Measurements from ENCODE around the gene ARHGAP22.

GRCh38 chr10:48464871-48465736 is 139.8 kb downstream of the ARHGAP22 start:
- TF ChIP-seq CTCF (IDR thresholded peaks at IDR 0.05) (no peak), POLR2A (IDR thresholded peaks at IDR 0.05) (no peak)

Measured in tibial nerve (tissue), 3 donors.